ENCODE measurements around the gene SNED1. TPM values are rescaled to one million over a fixed set of nuclear protein-coding genes. Genes with fewer than 3 reads are reported as not detected.

The SNED1 gene
- total and polyA plus RNA-seq, 5 experiments from 2014 or later: 0.60 to 99.9 (median 3.0) TPM

DNA sequence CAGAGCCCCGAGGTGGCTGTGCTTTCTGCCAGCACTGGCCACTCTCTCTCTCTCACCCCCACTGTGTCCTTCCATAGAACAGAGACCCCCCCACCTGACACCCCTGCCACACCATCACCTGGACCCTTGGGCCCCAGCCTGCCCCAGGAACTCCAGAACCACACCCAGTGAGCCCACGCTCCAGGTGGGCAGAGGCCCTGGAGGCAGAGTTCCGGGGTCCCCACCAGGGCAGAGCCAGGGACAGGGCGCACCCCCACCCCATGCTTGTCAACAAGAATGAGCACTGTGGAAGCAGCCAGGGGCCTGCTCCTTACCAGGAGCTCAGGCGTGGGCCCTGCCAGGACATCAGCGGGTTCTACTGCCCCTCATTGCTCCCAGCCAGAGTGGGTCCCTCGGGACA is 136.3 kb downstream of the SNED1 start:
- no peaks in the 10 kb centered on the region for H3K9me3 Mint-ChIP-seq
- H3K4me3 Mint-ChIP-seq: no peak overlapping the region
- no peaks in the 10 kb centered on the region for H3K27me3 Mint-ChIP-seq
- POLR2A ChIA-PET: interaction anchor here (1.0 kb wide), 1 partner anchor 56 kb away, joined by 3 read pairs; no protein-coding TSS in a partner anchor
- DNase-seq (no peak), ATAC-seq (no peak)
- H3K4me1 Mint-ChIP-seq: peaks cover 0 to 1% (median 0%) of the 10 kb centered on the region in 4 donors
- H3K36me3 Mint-ChIP-seq: peaks cover 0 to 59% (median 10%) of the 10 kb centered on the region in 3 donors
- H3K27ac Mint-ChIP-seq: peak overlapping the region in 1 of 10 donors; percentile 49

DNA sequence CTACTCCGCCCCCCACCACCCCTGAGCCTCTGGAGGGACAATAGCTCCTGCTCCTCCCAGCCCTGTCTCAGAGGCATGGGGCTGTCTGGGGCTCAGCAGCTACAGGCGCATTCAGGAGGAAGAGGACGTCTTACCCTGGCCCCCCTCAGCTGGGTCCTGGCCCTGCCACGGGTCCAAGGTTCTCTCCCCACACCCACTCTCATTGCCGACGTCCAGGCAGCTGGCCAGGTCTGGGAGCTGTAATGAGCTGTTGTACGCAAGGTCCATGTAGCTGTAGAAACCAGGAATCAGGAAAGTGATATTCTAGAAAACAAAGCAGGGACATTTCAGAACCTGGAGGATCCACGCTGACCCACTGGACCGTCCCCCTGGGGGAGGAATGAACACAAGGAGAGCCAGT is 137.3 kb downstream of the SNED1 start:
- POLR2A ChIA-PET: interaction anchor here (0.6 to 1.1 kb wide), 2 partner anchors 23 to 25 kb away, joined by 3 read pairs; no protein-coding TSS in a partner anchor
- Mint-ChIP-seq H3K36me3 (peaks cover 0 to 60% (median 10%) of the 10 kb centered on the region in 3 donors), H3K27me3 (no peaks in the 10 kb centered on the region), H3K4me3 (no peak overlapping the region), H3K4me1 (peaks cover 0 to 2% (median under 1%) of the 10 kb centered on the region in 4 donors), H3K27ac (peak overlapping the region in 1 of 10 donors; percentile 52), H3K9me3 (no peaks in the 10 kb centered on the region)
- DNase-seq: no peak
- ATAC-seq: no peak

DNA sequence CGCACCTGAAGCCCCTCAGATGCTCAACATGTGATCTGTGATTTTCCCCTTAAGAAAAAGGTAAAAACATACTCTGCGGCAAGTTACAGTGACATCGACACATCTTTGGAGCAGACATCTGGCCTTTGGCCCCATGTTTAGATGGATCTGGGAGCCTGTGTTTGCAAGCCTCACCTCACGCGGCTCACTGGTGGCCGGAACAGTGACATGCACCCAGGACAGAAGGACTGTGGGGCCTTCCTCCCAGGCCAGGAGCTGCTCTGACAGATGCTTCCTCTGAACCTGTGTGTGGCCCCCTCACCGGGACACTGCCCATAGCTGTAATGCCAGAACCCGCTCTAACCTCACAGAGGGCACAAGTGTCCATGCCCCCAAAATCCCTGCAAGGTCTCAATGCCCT is 137.8 kb downstream of the SNED1 start:
- Mint-ChIP-seq H3K4me1 (peaks cover 0 to 2% (median under 1%) of the 10 kb centered on the region in 4 donors), H3K27ac (no peak overlapping the region), H3K9me3 (no peaks in the 10 kb centered on the region), H3K4me3 (no peak overlapping the region), H3K36me3 (peaks cover 0 to 61% (median 11%) of the 10 kb centered on the region in 3 donors), H3K27me3 (no peaks in the 10 kb centered on the region)
- no peak for ATAC-seq
- POLR2A ChIA-PET: interaction anchor here (0.6 to 1.1 kb wide), 5 partner anchors 9 to 126 kb away, joined by 3 read pairs; no protein-coding TSS in a partner anchor
- no peak for DNase-seq

DNA sequence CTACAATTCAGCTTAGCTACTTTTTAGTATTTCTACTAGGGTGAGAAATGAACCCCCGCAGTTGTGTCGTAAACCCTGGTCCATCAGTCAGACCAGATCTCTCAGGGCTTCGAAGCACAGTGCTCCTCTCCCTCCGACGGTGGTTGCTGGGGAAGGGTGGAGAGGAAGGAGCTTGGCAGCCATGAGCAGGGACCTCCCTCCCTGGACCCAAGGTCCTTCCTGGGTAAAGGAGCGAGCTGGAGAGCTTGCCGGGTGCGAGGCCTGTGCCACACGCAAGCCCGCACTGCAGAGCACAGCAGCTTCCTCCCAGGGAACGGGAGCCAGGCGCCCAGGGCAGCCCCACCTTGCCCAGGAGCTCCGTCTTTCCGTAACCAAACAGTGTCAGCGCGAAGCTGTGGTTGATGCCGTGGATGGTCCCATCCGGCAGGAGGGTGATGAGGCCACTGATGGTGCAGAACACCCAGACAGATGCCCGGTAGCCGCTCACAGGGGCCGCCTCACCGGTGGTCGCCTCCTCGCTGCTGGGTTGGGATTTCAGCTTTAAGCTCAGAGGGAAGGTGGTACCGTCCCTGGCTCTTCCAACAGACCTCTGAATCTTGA is 138.3 kb downstream of the SNED1 start:
- H3K36me3 Mint-ChIP-seq: peaks cover 0 to 64% (median 13%) of the 10 kb centered on the region in 3 donors
- H3K4me1 Mint-ChIP-seq: peaks cover 0 to 5% (median 3%) of the 10 kb centered on the region in 4 donors
- POLR2A ChIA-PET: interaction anchor here (0.6 to 1.1 kb wide), 5 partner anchors 10 to 127 kb away, joined by 3 read pairs; no protein-coding TSS in a partner anchor
- no peaks in the 10 kb centered on the region for H3K9me3 Mint-ChIP-seq
- H3K27ac Mint-ChIP-seq: peak overlapping the region in 1 of 10 donors; percentile 11
- no peak overlapping the region for H3K4me3 Mint-ChIP-seq
- no peaks in the 10 kb centered on the region for H3K27me3 Mint-ChIP-seq
- ATAC-seq (no peak), DNase-seq (no peak)

DNA sequence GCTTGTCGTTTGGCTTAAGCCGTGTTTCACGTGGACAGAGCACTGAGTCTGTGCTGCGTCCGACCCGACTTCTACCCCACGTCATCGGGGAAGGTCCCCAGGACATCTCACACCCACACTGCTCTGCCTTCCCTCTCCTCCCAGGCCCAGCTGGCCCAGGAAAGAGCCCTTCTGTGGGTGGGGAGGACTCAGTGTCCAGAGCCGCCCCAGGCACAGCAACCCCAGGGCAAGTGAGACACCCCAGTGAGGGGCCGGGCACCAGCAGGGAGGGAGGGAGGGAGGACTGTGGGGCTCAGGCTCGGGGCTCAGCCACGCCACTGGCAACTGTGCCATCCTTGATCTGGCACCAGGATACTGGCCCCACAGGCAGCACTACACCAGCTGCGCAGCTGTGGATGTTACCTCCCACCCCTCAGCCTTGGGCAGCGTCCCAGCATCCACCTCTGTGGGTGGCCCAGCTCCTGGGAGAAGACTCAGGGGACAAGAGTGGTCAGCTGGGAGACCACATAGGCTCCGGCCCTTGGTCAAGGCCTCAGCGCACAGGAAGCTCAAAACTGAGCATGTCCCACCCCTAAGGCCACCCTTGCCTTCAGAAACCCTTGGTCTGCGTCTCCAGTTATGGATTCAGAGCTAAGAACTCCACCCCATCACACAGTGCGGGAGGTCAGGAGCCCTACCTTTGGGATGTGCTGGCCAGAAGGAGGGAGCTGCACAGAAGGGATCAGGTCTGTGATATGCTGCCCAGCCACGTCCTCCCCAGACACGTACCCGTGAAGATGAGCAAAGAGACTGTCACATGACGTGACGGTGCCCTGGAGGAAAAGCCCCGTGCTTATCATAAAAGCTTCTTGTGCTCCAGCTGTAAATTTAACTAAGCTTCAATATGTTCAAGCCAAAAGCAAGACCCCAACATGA is 139.1 kb downstream of the SNED1 start:
- POLR2A ChIA-PET: interaction anchor here (1.1 kb wide), 3 partner anchors 11 to 35 kb away, joined by 3 read pairs; partner anchors contain the start of gene MTERF4
- Mint-ChIP-seq H3K9me3 (no peaks in the 10 kb centered on the region), H3K4me3 (no peak overlapping the region), H3K27me3 (no peaks in the 10 kb centered on the region), H3K4me1 (peaks cover 0 to 10% (median 7%) of the 10 kb centered on the region in 4 donors), H3K27ac (peak overlapping the region in 2 of 10 donors; percentile 81 to 84), H3K36me3 (peaks cover 0 to 65% (median 16%) of the 10 kb centered on the region in 3 donors)
- DNase-seq (no peak), ATAC-seq (no peak)

DNA sequence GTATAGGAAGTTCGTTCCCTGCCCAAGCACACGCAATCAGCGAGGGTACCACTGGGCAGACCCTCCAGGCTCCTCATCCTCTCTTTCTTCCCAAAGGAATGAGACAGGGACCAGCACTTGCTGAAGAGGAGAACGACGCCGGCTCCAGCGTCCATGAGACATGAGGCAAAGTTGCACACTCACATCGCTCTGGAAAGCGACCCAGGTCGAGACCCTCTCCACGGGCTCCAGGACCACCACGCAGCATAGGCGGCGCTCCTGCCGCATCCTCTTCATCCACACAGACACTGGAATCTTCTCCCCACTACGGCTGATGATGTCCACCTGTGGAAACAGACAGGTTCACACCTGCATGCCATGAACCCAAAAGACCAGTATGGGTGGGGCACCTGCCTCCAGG is 140.1 kb downstream of the SNED1 start:
- no peaks in the 10 kb centered on the region for H3K9me3 Mint-ChIP-seq
- peak overlapping the region in 1 of 10 donors; percentile 52 for H3K27ac Mint-ChIP-seq
- no peaks in the 10 kb centered on the region for H3K27me3 Mint-ChIP-seq
- peaks cover 0 to 59% (median 11%) of the 10 kb centered on the region in 3 donors for H3K36me3 Mint-ChIP-seq
- DNase-seq (no peak), ATAC-seq (no peak)
- H3K4me3 Mint-ChIP-seq: no peak overlapping the region
- H3K4me1 Mint-ChIP-seq: peaks cover 0 to 10% (median 7%) of the 10 kb centered on the region in 4 donors
- POLR2A ChIA-PET: interaction anchor here (1.1 kb wide), 1 partner anchor 36 kb away, joined by 3 read pairs; the partner anchor contains the start of gene MTERF4

DNA sequence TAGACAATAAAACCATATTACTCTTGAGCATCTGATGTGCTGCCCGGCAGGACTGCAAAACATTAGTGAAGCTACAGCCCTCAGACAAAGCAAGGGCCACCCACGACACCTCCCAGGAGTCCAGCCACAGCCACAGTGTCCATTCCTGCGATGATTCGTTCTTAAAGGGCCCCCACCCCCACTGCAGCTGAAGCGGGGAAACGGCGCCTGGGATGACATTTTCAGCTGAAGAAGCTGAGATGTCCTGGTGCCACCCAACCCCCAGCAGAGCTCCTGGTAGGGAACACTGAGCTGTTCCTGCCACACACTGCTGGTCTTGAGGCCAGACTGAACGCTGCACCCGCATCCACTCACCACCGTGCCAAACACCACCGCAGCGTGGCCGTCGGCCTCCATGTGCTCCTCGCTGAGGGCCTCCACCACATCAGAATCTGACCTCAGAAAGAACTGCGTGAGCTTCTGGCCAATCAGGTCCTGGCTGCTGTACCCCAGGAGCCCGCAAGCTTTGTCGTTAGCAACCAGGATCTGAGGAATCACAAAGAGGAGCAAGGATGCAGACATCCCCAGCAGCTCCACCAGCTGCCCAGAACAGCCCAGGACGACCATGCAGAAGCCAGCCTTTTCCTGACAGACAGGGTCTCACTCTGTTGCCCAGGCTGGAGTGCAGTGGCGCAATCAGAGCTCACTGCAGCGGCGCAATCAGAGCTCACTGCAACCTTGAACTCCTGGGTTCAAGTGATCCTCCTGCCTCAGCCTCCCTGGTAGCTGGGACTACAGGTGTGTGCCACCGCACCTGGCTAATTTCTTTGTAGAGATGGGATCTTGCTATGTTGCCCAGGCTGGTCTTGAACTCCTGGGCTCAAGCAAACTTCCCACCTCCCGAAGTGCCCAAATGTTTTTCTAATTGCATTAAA is 141.4 kb downstream of the SNED1 start:
- Mint-ChIP-seq H3K4me3 (no peak overlapping the region), H3K9me3 (no peaks in the 10 kb centered on the region), H3K27me3 (no peaks in the 10 kb centered on the region), H3K4me1 (peaks cover 0 to 13% (median 11%) of the 10 kb centered on the region in 4 donors), H3K36me3 (peaks cover 0 to 55% (median 11%) of the 10 kb centered on the region in 3 donors), H3K27ac (peak overlapping the region in 1 of 10 donors; percentile 15)
- DNase-seq (no peak), ATAC-seq (no peak)
- POLR2A ChIA-PET: no interaction called here

DNA sequence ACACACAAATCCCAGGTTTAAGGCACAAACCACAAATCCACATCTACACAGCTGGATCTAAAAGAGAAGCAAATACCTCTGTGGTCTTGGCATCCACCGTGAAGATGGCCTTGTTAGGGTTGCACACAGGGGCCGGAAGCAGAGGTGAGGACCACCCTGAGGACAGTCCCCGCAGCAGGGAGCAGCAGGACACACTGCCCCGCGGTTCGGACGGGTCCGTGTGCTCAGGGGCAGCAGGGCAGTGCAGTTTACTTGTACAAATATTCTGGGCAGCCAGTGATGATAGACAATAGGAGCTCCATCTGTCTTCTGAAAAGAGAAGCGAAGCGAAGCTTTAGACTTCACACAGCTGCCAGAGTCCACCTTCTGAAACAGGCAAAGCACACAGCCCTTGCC is 142.0 kb downstream of the SNED1 start:
- peaks cover 0 to 52% (median 11%) of the 10 kb centered on the region in 3 donors for H3K36me3 Mint-ChIP-seq
- peaks cover 0 to 13% (median 11%) of the 10 kb centered on the region in 4 donors for H3K4me1 Mint-ChIP-seq
- H3K4me3 Mint-ChIP-seq: no peak overlapping the region
- DNase-seq: no peak
- H3K27ac Mint-ChIP-seq: peak overlapping the region in 1 of 10 donors; percentile 61
- H3K27me3 Mint-ChIP-seq: no peaks in the 10 kb centered on the region
- ATAC-seq: no peak
- H3K9me3 Mint-ChIP-seq: no peaks in the 10 kb centered on the region
- POLR2A ChIA-PET: no interaction called here

DNA sequence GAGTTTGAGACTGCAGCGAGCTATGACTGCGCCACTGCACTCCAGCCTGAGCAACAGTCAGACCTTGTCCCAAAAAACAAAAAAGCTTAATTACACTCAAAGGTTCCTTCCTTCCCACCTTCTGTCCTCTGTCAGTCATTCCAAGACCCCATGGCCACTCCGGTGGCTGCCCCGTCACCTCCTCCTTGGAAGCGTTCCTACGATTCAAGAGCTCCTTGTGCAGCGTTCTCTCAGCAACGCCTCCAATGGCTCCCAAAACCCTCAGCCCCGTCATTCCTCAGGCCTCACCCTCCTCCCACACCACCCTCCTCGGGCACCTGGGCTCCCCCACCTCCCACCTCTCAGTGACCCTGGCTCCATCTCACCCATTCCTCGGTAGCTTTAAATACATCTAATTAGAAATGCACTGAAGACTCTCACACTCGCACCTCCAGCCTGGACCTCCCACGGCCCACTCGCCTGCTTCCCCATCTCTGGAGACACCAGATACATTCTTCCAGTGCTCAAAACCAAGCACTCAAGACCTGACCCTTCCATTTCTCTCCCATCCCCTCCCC is 142.9 kb downstream of the SNED1 start:
- Mint-ChIP-seq H3K4me3 (no peak overlapping the region), H3K4me1 (peaks cover 0 to 14% (median 12%) of the 10 kb centered on the region in 4 donors), H3K27me3 (no peaks in the 10 kb centered on the region), H3K9me3 (no peaks in the 10 kb centered on the region), H3K27ac (peak overlapping the region in 2 of 10 donors; percentile 19 to 47), H3K36me3 (peaks cover 0 to 44% (median 9%) of the 10 kb centered on the region in 3 donors)
- ATAC-seq (no peak), DNase-seq (no peak)
- POLR2A ChIA-PET: no interaction called here

DNA sequence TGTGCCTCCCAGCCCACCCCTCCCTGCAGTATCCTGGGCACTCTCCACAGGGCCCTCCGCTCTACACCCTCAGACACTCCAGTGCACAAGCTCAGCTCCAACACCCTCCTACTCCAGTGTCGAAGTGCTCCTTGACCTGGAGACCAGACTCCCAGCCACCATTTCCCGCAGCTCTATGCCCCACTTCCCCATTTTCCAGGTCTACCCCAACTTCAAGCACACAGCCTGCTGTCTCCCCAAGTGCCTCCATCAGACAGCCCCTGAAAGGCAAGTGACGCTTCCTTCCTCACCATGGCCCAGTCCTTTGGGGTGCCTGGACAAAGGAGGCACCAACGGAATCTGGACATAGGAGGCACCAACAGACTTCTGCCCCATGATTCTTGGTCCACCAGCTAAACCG is 143.6 kb downstream of the SNED1 start:
- peaks cover 0 to 43% (median 9%) of the 10 kb centered on the region in 3 donors for H3K36me3 Mint-ChIP-seq
- peak overlapping the region in 4 of 10 donors; percentile 17 to 68 (median 45) for H3K27ac Mint-ChIP-seq
- POLR2A ChIA-PET: interaction anchor here (1.8 kb wide), 1 partner anchor 17 kb away, joined by 4 read pairs; no protein-coding TSS in a partner anchor
- H3K4me3 Mint-ChIP-seq: no peak overlapping the region
- peaks cover 0 to 17% (median 12%) of the 10 kb centered on the region in 4 donors for H3K4me1 Mint-ChIP-seq
- H3K9me3 Mint-ChIP-seq: no peaks in the 10 kb centered on the region
- DNase-seq (no peak), ATAC-seq (no peak)
- H3K27me3 Mint-ChIP-seq: no peaks in the 10 kb centered on the region

DNA sequence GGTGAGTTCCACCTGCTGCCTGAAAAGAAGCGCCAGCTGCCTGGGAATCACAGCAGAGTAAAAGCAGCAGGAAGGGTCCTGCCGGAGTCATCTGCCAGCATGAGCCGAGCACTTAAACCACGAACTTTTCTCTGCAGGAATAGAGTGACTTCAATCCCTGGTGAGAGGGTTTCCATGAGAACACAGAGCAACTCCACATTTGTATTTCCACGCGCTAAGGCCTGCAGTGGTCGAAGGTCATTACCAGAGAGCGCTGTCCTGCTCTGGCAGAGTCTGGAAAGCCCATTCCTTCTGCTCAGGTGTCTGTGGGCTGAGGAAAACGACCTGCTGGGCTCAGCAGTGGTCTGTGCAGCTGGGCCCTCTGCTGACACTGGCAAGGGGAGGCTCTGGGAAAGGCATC is 144.2 kb downstream of the SNED1 start:
- Mint-ChIP-seq H3K36me3 (peaks cover 0 to 42% (median 9%) of the 10 kb centered on the region in 3 donors), H3K27me3 (no peaks in the 10 kb centered on the region), H3K4me3 (no peak overlapping the region), H3K4me1 (peaks cover 2 to 18% (median 12%) of the 10 kb centered on the region in 4 donors), H3K9me3 (no peaks in the 10 kb centered on the region), H3K27ac (peak overlapping the region in 1 of 10 donors; percentile 24)
- POLR2A ChIA-PET: interaction anchor here (1.8 kb wide), 1 partner anchor 18 kb away, joined by 4 read pairs; no protein-coding TSS in a partner anchor
- DNase-seq (no peak), ATAC-seq (no peak)
